Left lung (tissue), 10 donors: ENCODE measurements around the gene MAPK8IP3. TPM values are rescaled to one million over a fixed set of nuclear protein-coding genes. Genes with fewer than 3 reads are reported as not detected.
"Not testable (repeated sequence)": the region's sequence is repeated elsewhere in the genome, so short reads cannot be mapped to it uniquely, and the experiment has no call there.

Source experiments
- ATAC-seq: fragments of 200-7000 bp; cut with Tn5 transposase; one replicate; pipeline ENCODE4 v1.9.1; 2020; ENCODE audit warnings: moderate library complexity
- DNase-seq, 4 donors: peaks; one replicate each; pipeline ENCODE4 v3.0.0-alpha.2; 2013 to 2020
- H3K27ac ChIP-seq, 2 donors: fragments of 200-600 bp; sonication (generic) in 1 of 2; one replicate each; pipeline versions ENCODE4 v1.5.0 to v1.8.0; 2020 to 2021
- H3K27me3 ChIP-seq, 2 donors: fragments of 200-600 bp; sonication (generic) in 1 of 2; one replicate each; pipeline versions ENCODE4 v1.5.0 to v1.8.0; 2020 to 2021
- H3K36me3 ChIP-seq, 2 donors: fragments of 200-600 bp; sonication (generic) in 1 of 2; one replicate each; pipeline versions ENCODE4 v1.5.0 to v1.8.0; 2020 to 2021
- H3K4me1 ChIP-seq, 2 donors: fragments of 200-600 bp; one replicate each; pipeline ENCODE4 v1.8.0; 2021
- H3K4me3 ChIP-seq, 2 donors: fragments of 200-600 bp; sonication (generic) in 1 of 2; one replicate each; pipeline versions ENCODE4 v1.5.0 to v1.8.0; 2020 to 2021; ENCODE audit warnings: mild to moderate bottlenecking in 1 of 2
- H3K9me3 ChIP-seq, 2 donors: fragments of 200-600 bp; sonication (generic) in 1 of 2; one replicate each; pipeline versions ENCODE4 v1.5.0 to v1.8.0; 2020 to 2021
- intact Hi-C, 2 donors: fragments of 100-400 bp; cut with DNase I; formaldehyde crosslinking; loops; one replicate each; pipeline versions ENCODE4 v1.11.2 to v1.14.2; 2022
- polyA plus RNA-seq, 6 donors: library from polyadenylated mRNA; unstranded; fragments of 120-200 nt; gene quantifications; one replicate each; pipeline ENCODE4 v1.2.1, GENCODE V29; 2013; ENCODE audit not compliant: insufficient read length in 6 of 6
- total RNA-seq, 2 donors: library from RNA; stranded (reverse); fragmentation: NEBNext Ultra II Directional; extraction: Animal tissue kit (Norgen Biotek cat#: 25700); gene quantifications; one replicate each; pipeline ENCODE4 v1.2.1, GENCODE V29; 2021
- TF ChIP-seq, protein P1 (sequence below), 2 donors: fragments of 200-600 bp; sonication (generic) in 1 of 2; IDR thresholded peaks; one replicate each; pipeline versions ENCODE4 v1.5.0 to v1.8.0; 2021; ENCODE audit warnings: antibody characterized with exemption in 2 of 2
- donor health status: DM: no; HTN: yes; CAD: no.
- donor health status: DM: no; HTN: no; CAD: no.

Gene MAPK8IP3
- total and polyA plus RNA-seq, 8 donors, result 48.1 to 85.9 (median 64.0) TPM

DNA sequence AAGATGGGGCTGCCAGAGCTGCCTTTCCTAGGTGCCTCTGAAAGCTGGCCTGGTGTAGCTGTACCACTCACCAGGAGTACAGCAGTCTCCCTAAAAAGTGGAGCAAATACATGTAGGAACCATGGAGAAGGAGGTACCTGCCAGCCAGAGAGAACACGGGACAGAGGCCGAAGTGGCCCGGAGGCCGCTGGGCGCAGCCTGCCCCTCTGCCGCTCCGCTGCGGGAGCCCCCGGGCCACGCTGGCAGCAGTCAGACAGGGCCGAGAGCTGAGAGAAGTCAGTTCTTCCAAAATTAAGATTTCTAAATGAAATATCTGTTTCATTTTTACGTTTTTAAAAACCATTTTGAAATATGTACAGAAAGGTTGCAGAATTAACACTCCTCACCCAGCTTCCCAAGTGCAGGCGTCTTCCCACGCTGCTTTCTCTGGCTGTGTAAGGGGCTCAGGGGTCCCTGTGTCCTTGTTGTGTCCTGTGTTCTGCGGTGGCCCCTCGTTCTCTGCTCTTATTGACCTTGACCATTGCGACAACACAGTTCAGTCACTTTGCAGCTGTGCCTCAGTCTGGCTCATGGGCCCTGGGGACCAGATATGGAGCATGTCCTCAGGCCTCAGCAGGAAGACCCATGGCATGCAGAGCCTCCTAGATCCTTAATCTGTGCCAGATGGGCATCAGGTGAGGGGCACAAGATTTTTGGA, 5.0 kb downstream of the MAPK8IP3 start:
- Histone ChIP-seq H3K4me3 (no peak overlapping the region), H3K36me3 (peaks cover 0 to 19% of the 10 kb centered on the region in 2 donors), H3K27me3 (no peaks in the 10 kb centered on the region), H3K9me3 (no peaks in the 10 kb centered on the region), H3K27ac (no peak overlapping the region), H3K4me1 (peaks cover 15 to 44% of the 10 kb centered on the region in 2 donors)
- ATAC-seq (no peak), DNase-seq (peak in 1 of 4 donors; percentile 51)
- intact Hi-C loops, result no loop called here
- TF ChIP-seq, protein P1, sequence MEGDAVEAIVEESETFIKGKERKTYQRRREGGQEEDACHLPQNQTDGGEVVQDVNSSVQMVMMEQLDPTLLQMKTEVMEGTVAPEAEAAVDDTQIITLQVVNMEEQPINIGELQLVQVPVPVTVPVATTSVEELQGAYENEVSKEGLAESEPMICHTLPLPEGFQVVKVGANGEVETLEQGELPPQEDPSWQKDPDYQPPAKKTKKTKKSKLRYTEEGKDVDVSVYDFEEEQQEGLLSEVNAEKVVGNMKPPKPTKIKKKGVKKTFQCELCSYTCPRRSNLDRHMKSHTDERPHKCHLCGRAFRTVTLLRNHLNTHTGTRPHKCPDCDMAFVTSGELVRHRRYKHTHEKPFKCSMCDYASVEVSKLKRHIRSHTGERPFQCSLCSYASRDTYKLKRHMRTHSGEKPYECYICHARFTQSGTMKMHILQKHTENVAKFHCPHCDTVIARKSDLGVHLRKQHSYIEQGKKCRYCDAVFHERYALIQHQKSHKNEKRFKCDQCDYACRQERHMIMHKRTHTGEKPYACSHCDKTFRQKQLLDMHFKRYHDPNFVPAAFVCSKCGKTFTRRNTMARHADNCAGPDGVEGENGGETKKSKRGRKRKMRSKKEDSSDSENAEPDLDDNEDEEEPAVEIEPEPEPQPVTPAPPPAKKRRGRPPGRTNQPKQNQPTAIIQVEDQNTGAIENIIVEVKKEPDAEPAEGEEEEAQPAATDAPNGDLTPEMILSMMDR (IDR thresholded peaks at IDR 0.05), result no peak

DNA sequence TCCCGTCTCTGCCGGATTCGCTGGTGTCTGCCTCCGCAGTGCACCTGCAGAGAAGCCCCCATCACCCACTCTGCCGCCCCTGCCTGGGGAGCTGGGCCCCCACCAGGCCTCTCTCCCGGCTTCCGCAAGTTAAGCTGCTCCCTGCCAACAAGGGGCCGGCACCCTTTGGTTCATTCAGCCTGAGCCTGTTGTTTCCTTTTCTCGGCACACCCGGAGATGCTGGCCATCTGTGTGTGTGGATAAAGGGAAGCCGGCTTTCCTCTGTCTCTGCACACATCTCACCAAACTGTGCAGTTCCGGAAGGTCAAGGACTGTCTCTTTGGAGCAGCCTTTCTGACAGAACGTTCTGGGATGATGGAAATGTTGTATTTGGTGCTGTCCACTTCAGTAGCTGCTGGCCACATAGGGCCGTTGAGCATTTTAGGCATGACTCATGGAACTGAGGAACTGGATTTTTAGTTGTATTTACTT, 6.8 kb downstream of the MAPK8IP3 start:
- intact Hi-C loops, result no loop called here

DNA sequence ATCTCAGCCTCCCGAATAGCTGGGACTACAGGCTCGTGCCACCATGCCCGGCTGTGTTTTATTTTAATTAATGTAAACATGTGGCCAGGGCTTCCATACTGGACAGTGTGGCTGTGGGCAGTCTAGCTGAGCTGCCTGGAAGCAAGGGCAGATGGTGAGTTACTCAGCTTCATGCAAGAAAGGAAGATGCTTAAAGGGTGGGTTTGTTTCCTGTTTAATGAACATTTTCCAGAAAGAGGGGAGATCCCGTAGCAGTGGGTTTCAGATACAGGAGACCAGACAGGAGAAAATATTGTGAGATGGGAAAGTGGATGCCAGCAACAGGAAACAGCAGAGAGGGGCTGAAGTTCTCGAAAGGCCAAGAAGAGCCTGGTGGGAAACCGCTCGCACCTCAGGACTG, 7.3 kb downstream of the MAPK8IP3 start:
- TF ChIP-seq, protein P1 (IDR thresholded peaks at IDR 0.05), result no peak
- Histone ChIP-seq H3K4me1 (peaks cover 3 to 29% of the 10 kb centered on the region in 2 donors), H3K4me3 (no peak overlapping the region), H3K27me3 (no peaks in the 10 kb centered on the region), H3K9me3 (no peaks in the 10 kb centered on the region), H3K36me3 (peaks cover 0 to 20% of the 10 kb centered on the region in 2 donors), H3K27ac (no peak overlapping the region)
- intact Hi-C loops, result no loop called here
- ATAC-seq, result no peak
- DNase-seq, result no peak

More for the DNA sequence above, 6.8 kb downstream of the MAPK8IP3 start:
- Histone ChIP-seq H3K27me3 (no peaks in the 10 kb centered on the region), H3K27ac (no peak overlapping the region), H3K4me3 (no peak overlapping the region), H3K4me1 (peaks cover 8 to 34% of the 10 kb centered on the region in 2 donors), H3K9me3 (no peaks in the 10 kb centered on the region), H3K36me3 (peaks cover 0 to 21% of the 10 kb centered on the region in 2 donors)
- TF ChIP-seq, protein P1 (IDR thresholded peaks at IDR 0.05), result no peak
- DNase-seq (no peak), ATAC-seq (no peak)

- ATAC-seq (no peak), DNase-seq (peak in 1 of 4 donors; percentile 39)
These were observed 7.9 kb downstream of the MAPK8IP3 start for GRCh38 chr16:1713933-1714332.

GRCh38 chr16:1715220-1715619, 9.2 kb downstream of the MAPK8IP3 start:
- peak in 1 of 4 donors; percentile 39 for DNase-seq
- ATAC-seq, result no peak
- no peak overlapping the region for H3K4me3 ChIP-seq
- H3K4me1 ChIP-seq, result peaks cover 0 to 30% of the 10 kb centered on the region in 2 donors
- TF ChIP-seq, protein P1 (IDR thresholded peaks at IDR 0.05), result no peak
- H3K9me3 ChIP-seq, result no peaks in the 10 kb centered on the region
- intact Hi-C loops, result no loop called here
- H3K27me3 ChIP-seq, result no peaks in the 10 kb centered on the region
- peaks cover 0 to 10% of the 10 kb centered on the region in 2 donors for H3K36me3 ChIP-seq
- H3K27ac ChIP-seq, result no peak overlapping the region

More at GRCh38 chr16:1713933-1714332, 7.9 kb downstream of the MAPK8IP3 start:
- Histone ChIP-seq H3K9me3 (no peaks in the 10 kb centered on the region), H3K36me3 (peaks cover 0 to 14% of the 10 kb centered on the region in 2 donors), H3K27me3 (no peaks in the 10 kb centered on the region), H3K4me3 (no peak overlapping the region), H3K4me1 (peaks cover 0 to 23% of the 10 kb centered on the region in 2 donors), H3K27ac (no peak overlapping the region)
- intact Hi-C loops, result no loop called here
- TF ChIP-seq, protein P1 (IDR thresholded peaks at IDR 0.05), result no peak

DNA sequence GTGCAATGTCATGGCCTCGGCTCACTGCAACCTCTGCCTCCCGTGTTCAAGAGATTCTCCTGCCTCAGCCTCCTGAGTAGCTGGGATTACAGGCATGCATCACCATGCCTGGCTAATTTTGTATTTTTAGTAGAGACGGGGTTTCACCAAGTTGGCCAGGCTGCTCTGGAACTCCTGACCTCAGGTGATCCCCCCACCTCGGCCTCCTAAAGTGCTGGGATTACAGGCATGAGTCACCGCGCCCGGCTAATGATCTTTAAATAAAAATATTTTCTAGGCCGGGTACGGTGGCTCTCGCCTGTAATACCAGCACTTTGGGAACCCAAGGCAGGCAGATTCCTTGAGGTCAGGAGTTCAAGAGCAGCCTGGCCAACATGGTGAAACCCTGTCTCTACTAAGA, 12.2 kb downstream of the MAPK8IP3 start:
- H3K36me3 ChIP-seq, result peaks cover 0 to 10% of the 10 kb centered on the region in 2 donors
- peaks cover 15 to 47% of the 10 kb centered on the region in 2 donors for H3K4me1 ChIP-seq
- intact Hi-C loops, H3K27me3 ChIP-seq, H3K27ac ChIP-seq, DNase-seq, ATAC-seq, H3K9me3 ChIP-seq, H3K4me3 ChIP-seq: not testable (repeated sequence)

- intact Hi-C loops, H3K27me3 ChIP-seq, H3K4me3 ChIP-seq, H3K9me3 ChIP-seq: not testable (repeated sequence)
- Histone ChIP-seq H3K27ac (peak overlapping the region in 1 of 2 donors; percentile 51), H3K36me3 (peaks cover 0 to 14% of the 10 kb centered on the region in 2 donors), H3K4me1 (peaks cover 15 to 49% of the 10 kb centered on the region in 2 donors)
- ATAC-seq, result peak; percentile 60
- peak in 2 of 4 donors; percentile 37 to 53 for DNase-seq
These were observed 13.7 kb downstream of the MAPK8IP3 start for GRCh38 chr16:1719559-1720229.
